Hematopoietic multipotent progenitor cell treated with erythropoietin and hydrocortisone succinate and interleukin-3 and kit ligand, for 17 days (in vitro differentiated cells): ENCODE measurements around the gene PRICKLE3.
"Not testable (repeated sequence)": the region's sequence is repeated elsewhere in the genome, so short reads cannot be mapped to it uniquely, and the experiment has no call there.

ENCODE experiments used
- DNase-seq: peaks from one replicate; pipeline ENCODE4 v3.0.0-alpha.2; 2015; ENCODE audit warnings: low spot score

PRICKLE3 gene

DNA sequence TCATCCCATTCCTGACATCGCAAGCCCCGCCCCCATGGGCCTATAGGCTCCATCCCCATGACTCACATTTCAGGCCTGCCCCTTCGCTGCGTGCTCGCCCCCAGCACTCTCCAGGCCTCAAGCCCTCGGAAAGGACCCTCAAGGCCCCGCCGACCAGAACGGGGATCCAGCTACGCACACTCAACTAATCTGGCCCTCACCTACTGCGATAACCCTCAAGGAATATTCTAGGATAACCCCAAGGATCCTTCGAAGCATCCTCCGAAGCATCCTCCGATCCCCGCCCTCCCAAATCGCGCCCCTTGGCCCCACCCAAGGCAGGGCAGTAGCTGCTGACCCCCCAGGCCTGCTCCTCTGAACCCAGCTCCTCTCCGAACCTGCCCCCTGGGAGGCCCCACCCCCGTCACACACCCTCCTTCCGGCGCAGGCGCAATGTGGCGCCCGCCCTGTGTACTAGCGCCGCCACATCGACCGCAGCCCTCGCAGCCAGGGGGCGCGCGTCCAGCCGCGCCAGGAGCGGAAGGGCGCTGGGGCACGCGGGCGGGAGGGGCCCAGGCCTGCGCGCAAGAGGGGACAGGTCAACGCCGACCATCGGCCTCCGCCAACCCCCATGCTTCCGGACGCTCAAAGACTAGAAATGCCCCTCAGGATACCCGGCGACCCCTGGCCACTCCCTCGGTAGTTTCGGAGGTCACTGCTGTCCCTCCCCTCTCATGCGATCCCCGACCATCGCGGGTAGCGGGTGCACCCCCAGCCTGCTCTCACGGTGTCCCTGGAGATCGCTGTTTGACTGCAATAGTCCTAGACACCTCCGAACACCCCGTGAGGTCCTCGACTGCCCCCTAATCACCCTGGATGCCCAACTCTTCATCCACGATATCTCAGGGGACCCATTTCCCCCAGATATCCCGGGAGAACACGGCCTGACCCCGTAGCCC lies 30.0 kb downstream of the PRICKLE3 start:
- DNase-seq, result peak; percentile 92

- DNase-seq, result peak; percentile 82
Observed at GRCh38 chrX:49155243-49155899, 30.8 kb downstream of the PRICKLE3 start.

GRCh38 chrX:49153467-49153866 lies 32.7 kb downstream of the PRICKLE3 start:
- no peak for DNase-seq

DNA sequence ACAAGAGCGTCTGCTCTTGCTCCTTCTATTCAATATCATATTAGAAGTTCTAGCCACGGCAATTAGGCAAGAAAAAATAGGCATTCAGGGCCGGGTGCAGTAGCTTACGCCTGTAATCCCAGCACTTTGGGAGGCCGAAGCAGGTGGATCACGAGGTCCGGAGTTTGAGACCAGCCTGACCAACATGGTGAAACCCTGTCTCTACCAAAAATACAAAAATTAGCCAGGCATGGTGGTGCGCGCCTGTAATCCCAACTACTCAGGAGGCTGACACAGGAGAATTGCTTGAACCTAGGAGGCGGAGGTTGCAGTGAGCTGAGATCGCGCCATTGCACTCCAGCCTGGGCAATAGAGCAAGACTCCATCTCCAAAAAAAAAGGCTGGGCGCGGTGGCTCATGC lies 36.9 kb downstream of the PRICKLE3 start:
- DNase-seq, result not testable (repeated sequence)

DNA sequence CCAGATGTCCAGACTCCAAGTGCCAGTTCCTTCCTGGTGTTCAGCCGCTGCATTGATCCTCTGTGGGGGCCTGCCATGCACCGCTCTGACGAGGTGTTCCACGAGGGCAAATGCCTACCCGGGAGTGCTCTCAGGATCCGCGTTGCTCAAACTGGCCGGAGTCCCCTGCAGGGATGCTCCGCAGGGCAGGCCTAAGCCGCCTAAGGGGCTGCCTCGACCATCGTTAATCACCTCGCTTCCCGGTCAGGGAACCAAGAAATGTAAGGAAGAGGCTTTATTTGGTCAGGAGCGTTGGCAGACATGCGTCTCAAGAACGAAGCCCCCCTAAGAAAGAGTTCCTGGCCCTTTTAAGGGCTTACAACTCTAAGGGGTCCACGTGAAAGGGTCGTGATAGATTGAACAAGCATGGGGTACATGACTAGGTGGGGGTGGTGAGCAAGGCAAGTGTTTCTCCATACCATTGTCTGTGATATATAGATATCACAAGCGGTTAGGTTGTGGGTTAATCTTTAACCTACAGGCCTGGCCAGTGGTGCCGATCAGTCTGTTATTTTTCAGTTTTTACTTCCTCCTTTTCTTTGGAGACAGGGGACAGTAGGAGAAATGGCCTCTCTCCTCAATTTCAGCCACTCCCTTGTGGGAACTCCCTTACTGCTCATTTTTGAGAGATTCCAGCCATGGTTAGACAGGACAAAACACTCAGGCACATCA lies 37.6 kb downstream of the PRICKLE3 start:
- DNase-seq, result not testable (repeated sequence)

DNA sequence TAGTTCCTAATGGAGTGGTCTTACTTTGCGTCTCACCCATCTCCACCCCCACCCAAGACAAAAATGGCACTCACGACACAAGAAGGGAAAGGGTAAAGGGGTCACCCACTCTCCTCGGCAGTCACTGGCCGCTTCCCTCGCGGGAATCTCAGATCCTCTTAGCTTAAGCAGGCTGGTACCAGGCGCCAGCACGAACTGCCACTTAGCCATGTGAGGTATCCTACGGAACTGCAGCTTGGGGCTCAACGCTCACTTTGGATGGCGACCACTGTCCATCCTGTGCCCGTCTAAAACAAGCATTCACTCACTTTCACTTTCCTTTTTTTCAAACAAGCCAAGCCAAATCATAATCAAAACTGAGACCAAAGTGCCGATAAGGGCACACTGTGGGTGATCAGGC lies 38.2 kb downstream of the PRICKLE3 start:
- DNase-seq, result peak; percentile 41

- DNase-seq, result no peak
Observed at GRCh38 chrX:49147282-49147681, 38.9 kb downstream of the PRICKLE3 start.

- not testable (repeated sequence) for DNase-seq
Observed at GRCh38 chrX:49143154-49143553, 43.0 kb downstream of the PRICKLE3 start.

GRCh38 chrX:49142264-49142663 lies 43.9 kb downstream of the PRICKLE3 start:
- peak; percentile 35 for DNase-seq

DNA sequence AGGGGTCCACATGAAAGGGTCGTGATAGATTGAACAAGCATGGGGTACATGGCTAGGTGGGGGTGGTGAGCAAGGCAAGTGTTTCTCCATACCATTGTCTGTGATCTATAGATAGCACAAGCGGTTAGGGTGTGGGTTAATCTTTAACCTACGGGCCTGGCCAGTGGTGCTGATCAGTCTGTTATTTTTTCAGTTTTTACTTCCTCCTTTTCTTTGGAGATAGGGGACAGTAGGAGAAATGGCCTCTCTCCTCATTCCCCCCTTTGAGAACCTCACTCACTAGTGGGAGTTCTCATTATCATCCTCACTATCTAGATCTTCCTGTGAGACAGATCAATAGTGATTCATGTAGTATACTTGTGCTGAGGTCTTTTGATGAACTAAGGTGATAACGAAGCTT lies 46.5 kb downstream of the PRICKLE3 start:
- no peak for DNase-seq

GRCh38 chrX:49137492-49137891 lies 48.7 kb downstream of the PRICKLE3 start:
- no peak for DNase-seq

DNA sequence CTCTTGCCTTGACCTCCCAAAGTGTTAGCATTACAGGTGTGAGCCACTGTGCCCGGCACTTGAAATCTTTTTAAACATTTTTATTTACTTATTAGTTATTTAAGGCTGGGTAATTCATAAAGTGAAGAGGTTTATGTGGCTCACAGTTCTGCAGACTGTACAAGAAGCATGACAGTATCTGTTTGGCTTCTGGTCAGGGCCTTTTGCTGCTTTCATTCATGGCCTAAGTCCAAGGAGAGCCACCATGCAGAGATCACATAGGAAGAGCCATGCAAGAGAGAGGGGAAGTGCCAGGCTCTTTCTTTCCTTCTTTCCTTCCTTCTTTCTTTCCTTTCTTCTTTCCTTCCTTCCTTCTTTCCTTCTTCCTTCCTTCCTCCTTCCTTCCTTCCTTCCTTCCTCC lies 52.4 kb downstream of the PRICKLE3 start:
- no peak for DNase-seq

DNA sequence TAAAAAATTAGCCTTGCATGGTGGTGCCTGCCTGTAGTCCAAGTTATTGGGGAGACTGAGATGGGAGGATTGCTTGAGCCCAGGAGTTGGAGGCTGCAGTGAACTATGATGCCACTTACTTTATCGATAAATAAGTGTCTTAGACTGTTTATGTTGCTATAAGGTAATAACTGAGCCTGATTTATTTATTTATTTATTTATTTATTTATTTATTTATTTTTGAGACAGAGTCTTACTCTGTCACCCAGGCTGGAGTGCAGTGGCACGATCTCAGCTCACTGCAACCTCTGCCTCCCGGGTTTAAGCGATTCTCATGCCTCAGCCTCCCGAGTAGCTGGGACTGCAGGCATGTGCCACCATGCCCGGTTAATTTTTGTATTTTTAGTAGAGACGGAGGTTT lies 53.9 kb downstream of the PRICKLE3 start:
- DNase-seq, result not testable (repeated sequence)

DNA sequence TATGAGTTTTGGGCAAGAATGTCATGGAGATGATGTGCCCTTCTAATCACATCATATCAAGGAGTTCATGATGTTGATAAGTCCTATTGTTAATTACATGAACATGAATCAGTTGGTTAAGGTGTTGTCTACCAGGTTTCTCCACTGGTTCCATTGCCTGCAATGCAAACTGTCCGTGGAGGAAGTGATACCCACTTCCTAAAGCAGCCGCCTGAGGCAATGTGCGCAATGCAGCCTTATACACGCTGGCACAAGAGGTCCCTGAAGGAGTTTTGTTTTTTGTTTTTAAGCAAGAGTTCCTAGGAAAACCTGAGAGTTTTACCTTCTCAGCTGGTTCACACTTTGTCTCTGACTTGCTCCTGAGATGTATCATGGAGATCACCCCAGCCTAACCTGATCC lies 56.7 kb downstream of the PRICKLE3 start:
- no peak for DNase-seq

GRCh38 chrX:49127742-49128258 lies 58.4 kb downstream of the PRICKLE3 start:
- not testable (repeated sequence) for DNase-seq
